GM12878 (cell line): ENCODE measurements around the gene VAC14.

ENCODE experiments used
- CHD2 ChIP-seq: IDR thresholded peaks from 2 replicates; pipeline ENCODE4 v1.6.1; 2011; ENCODE audit warnings: low read depth, low read length, improper control_type of control experiment, borderline replicate concordance
- KDM1A ChIP-seq: fragments of 200-600 bp; sonication (generic); IDR thresholded peaks from 2 replicates; pipeline ENCODE4 v1.6.1; 2016; ENCODE audit warnings: borderline replicate concordance
- POLR2A ChIP-seq: IDR thresholded peaks from 2 replicates; pipeline ENCODE4 v1.6.1; 2011; ENCODE audit warnings: low read depth, mild to moderate bottlenecking, low read length
- ZBED1 ChIP-seq: IDR thresholded peaks from 2 replicates; pipeline ENCODE4 v1.6.1; 2016; ENCODE audit warnings: borderline replicate concordance
- TF ChIP-seq, protein P1 (sequence below), 3 experiments: IDR thresholded peaks in 2 of 3; conservative IDR thresholded peaks in 1 of 3; 2 replicates each; pipeline ENCODE4 v1.5.1; 2011; ENCODE audit warnings: low read depth in 3 of 3, low read length in 3 of 3, mild to moderate bottlenecking in 3 of 3, control low read depth in 2 of 3, moderate library complexity in 2 of 3, inconsistent platforms in 1 of 3, mixed read lengths in 1 of 3; ENCODE audit not compliant: control insufficient read depth in 2 of 3, insufficient read depth in 1 of 3; ENCODE audit errors: extremely low read depth in 1 of 3
- TF ChIP-seq, protein P2 (sequence below): fragments of 150-350 bp; IDR thresholded peaks from 2 replicates; pipeline ENCODE4 v1.6.1; 2014; ENCODE audit warnings: mild to moderate bottlenecking, low read depth, low read length
- TF ChIP-seq, protein P3 (sequence below): IDR thresholded peaks from 2 replicates; pipeline ENCODE4 v1.6.1; 2011; ENCODE audit warnings: low read depth, low read length, improper control_type of control experiment, borderline replicate concordance

DNA sequence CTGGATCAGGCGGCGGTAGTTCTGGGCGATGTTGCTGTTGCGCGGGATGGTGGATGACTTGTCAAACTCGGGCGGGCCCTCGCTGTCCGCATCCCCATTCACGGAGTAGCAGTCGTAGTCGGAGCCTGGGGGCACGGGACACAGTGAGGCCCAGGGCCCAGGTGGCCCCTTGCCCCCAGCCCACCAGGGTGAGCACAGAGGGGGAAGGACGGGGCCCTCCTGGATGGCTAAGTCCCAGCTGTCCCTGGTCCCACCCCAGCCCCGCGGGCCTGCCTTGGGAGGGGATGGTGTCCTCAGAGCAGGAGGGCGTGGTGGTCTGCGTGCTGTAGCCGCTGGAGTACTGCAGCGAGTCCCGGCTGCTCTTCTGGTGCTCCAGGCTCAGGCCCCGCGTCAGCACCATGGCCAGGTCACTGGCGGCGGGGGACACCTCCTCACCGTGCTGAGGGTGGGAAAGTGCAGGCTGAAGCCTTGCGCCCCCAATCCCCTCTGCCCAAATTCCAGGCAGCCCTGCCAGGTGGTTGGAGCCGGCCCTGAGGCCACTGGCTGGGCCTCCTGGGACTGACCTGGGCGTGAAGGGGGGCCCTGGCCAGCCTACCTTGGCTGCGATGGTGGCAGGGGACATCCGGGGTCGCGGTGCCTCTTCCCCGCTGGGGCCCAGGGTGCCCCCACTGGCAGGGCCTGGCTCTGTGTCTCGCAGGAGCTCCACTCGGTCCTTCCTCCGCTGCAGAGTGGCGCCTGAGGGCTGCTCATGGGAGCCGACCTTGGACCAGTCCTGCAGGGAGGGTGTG is 136.4 kb downstream of the VAC14 start:
- no peak for TF ChIP-seq CHD2
- TF ChIP-seq, protein P1, sequence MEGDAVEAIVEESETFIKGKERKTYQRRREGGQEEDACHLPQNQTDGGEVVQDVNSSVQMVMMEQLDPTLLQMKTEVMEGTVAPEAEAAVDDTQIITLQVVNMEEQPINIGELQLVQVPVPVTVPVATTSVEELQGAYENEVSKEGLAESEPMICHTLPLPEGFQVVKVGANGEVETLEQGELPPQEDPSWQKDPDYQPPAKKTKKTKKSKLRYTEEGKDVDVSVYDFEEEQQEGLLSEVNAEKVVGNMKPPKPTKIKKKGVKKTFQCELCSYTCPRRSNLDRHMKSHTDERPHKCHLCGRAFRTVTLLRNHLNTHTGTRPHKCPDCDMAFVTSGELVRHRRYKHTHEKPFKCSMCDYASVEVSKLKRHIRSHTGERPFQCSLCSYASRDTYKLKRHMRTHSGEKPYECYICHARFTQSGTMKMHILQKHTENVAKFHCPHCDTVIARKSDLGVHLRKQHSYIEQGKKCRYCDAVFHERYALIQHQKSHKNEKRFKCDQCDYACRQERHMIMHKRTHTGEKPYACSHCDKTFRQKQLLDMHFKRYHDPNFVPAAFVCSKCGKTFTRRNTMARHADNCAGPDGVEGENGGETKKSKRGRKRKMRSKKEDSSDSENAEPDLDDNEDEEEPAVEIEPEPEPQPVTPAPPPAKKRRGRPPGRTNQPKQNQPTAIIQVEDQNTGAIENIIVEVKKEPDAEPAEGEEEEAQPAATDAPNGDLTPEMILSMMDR (IDR thresholded peaks at IDR 0.05 in 2 of 3, conservative IDR thresholded peaks at IDR 0.05 in 1 of 3; ENCODE audit: control insufficient read depth in 2 of 3, extremely low read depth in 1 of 3, insufficient read depth in 1 of 3, low read depth in 3 of 3, low read length in 3 of 3), result no peak
- TF ChIP-seq, protein P2, sequence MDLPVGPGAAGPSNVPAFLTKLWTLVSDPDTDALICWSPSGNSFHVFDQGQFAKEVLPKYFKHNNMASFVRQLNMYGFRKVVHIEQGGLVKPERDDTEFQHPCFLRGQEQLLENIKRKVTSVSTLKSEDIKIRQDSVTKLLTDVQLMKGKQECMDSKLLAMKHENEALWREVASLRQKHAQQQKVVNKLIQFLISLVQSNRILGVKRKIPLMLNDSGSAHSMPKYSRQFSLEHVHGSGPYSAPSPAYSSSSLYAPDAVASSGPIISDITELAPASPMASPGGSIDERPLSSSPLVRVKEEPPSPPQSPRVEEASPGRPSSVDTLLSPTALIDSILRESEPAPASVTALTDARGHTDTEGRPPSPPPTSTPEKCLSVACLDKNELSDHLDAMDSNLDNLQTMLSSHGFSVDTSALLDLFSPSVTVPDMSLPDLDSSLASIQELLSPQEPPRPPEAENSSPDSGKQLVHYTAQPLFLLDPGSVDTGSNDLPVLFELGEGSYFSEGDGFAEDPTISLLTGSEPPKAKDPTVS, result no peak
- no peak for TF ChIP-seq POLR2A
- TF ChIP-seq, protein P3, sequence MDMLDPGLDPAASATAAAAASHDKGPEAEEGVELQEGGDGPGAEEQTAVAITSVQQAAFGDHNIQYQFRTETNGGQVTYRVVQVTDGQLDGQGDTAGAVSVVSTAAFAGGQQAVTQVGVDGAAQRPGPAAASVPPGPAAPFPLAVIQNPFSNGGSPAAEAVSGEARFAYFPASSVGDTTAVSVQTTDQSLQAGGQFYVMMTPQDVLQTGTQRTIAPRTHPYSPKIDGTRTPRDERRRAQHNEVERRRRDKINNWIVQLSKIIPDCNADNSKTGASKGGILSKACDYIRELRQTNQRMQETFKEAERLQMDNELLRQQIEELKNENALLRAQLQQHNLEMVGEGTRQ, result no peak
- TF ChIP-seq KDM1A, result no peak
- no peak for TF ChIP-seq ZBED1
